ENCODE data around the gene MRPS6. TPM values are rescaled to one million over a fixed set of nuclear protein-coding genes. Genes with fewer than 3 reads are reported as not detected.

MRPS6 gene
- total and polyA plus RNA-seq, 2 experiments from 2014 or later, result 13.7 to 83.9 TPM

- H3F3A ChIP-seq (ENCODE audit: insufficient read depth), result peaks cover 9% of the 10 kb centered on the region; the same call in 1 of the 2 replicates
- H3K4me2 ChIP-seq (ENCODE audit: unreplicated experiment), result no peak overlapping the region
- no peaks in the 10 kb centered on the region for H4K20me1 ChIP-seq (ENCODE audit: insufficient read depth)
- in situ Hi-C loops (cut with MboI), result no loop called here
- WGBS, 2 experiments (ENCODE audit: low coverage in 1 of 2, low lambda C conversion rate in 2 of 2, missing lambda C conversion rate in 2 of 2), result 97% methylated on average over 6 of the region's 6 CpGs
- TF ChIP-seq EZH2 (IDR thresholded peaks at IDR 0.05; ENCODE audit: insufficient read depth, poor library complexity, severe bottlenecking) (no peak), EZH2phosphoT487 (IDR thresholded peaks at IDR 0.05; ENCODE audit: insufficient read depth, low read depth) (no peak)
- peaks cover 61% of the 10 kb centered on the region for H3K79me2 ChIP-seq (ENCODE audit: insufficient read depth)
- H3K9ac ChIP-seq, result no peak overlapping the region
- H3K27ac ChIP-seq, result no peak overlapping the region
- no peaks in the 10 kb centered on the region for H3K9me3 ChIP-seq (ENCODE audit: low read depth)
- no peak for DNase-seq
- H2AFZ ChIP-seq, result no peak overlapping the region
- no peak overlapping the region for H3K4me3 ChIP-seq
- 0 out of 2 replicates have a peak, but pooled peaks cover 4% of the 10 kb centered on the region for H3K9me2 ChIP-seq (ENCODE audit: insufficient read depth)
- peaks cover 7% of the 10 kb centered on the region; the same call in 1 of the 2 replicates for H3K4me1 ChIP-seq (ENCODE audit: insufficient read depth)
- no peaks in the 10 kb centered on the region for H3K36me3 ChIP-seq (ENCODE audit: low read depth)
- H3K27me3 ChIP-seq (replicated peaks; ENCODE audit: insufficient read depth), result no peaks in the 10 kb centered on the region
These were observed 39.1 kb downstream of the MRPS6 start for GRCh38 chr21:34112316-34113033.

GRCh38 chr21:34113842-34114241 is 40.5 kb downstream of the MRPS6 start:
- WGBS, 2 experiments (ENCODE audit: low coverage in 1 of 2, low lambda C conversion rate in 2 of 2, missing lambda C conversion rate in 2 of 2), result 51 to 53% methylated on average over 2 of the region's 2 CpGs
- Histone ChIP-seq H3F3A (ENCODE audit: insufficient read depth) (peaks cover 9% of the 10 kb centered on the region), H3K36me3 (ENCODE audit: low read depth) (no peaks in the 10 kb centered on the region), H3K27me3 (replicated peaks; ENCODE audit: insufficient read depth) (no peaks in the 10 kb centered on the region), H3K4me1 (ENCODE audit: insufficient read depth) (peaks cover 7% of the 10 kb centered on the region; the same call in 1 of the 2 replicates), H2AFZ (no peak overlapping the region), H3K9me2 (ENCODE audit: insufficient read depth) (0 out of 2 replicates have a peak, but pooled peaks cover 4% of the 10 kb centered on the region), H4K20me1 (ENCODE audit: insufficient read depth) (no peaks in the 10 kb centered on the region), H3K79me2 (ENCODE audit: insufficient read depth) (peaks cover 49% of the 10 kb centered on the region), H3K27ac (no peak overlapping the region), H3K4me2 (ENCODE audit: unreplicated experiment) (no peak overlapping the region), H3K9ac (no peak overlapping the region), H3K4me3 (no peak overlapping the region), H3K9me3 (ENCODE audit: low read depth) (no peaks in the 10 kb centered on the region)
- in situ Hi-C loops (cut with MboI), result no loop called here
- TF ChIP-seq EZH2phosphoT487 (IDR thresholded peaks at IDR 0.05; ENCODE audit: insufficient read depth, low read depth) (no peak), EZH2 (IDR thresholded peaks at IDR 0.05; ENCODE audit: insufficient read depth, poor library complexity, severe bottlenecking) (no peak)
- no peak for DNase-seq

- no peak overlapping the region for H3K9ac ChIP-seq
- H3K9me2 ChIP-seq (ENCODE audit: insufficient read depth), result 0 out of 2 replicates have a peak, but pooled peaks cover 4% of the 10 kb centered on the region
- H3K36me3 ChIP-seq (ENCODE audit: low read depth), result no peaks in the 10 kb centered on the region
- no peak overlapping the region for H3K27ac ChIP-seq
- H3K4me1 ChIP-seq (ENCODE audit: insufficient read depth), result peaks cover 7% of the 10 kb centered on the region; the same call in 1 of the 2 replicates
- in situ Hi-C loops (cut with MboI), result no loop called here
- no peak overlapping the region for H3K4me3 ChIP-seq
- TF ChIP-seq EZH2phosphoT487 (IDR thresholded peaks at IDR 0.05; ENCODE audit: insufficient read depth, low read depth) (no peak), EZH2 (IDR thresholded peaks at IDR 0.05; ENCODE audit: insufficient read depth, poor library complexity, severe bottlenecking) (no peak)
- WGBS, 2 experiments (ENCODE audit: low coverage in 1 of 2, low lambda C conversion rate in 2 of 2, missing lambda C conversion rate in 2 of 2), result 13 to 24% methylated on average over 1 of the region's 1 CpG
- peaks cover 45% of the 10 kb centered on the region for H3K79me2 ChIP-seq (ENCODE audit: insufficient read depth)
- H3K27me3 ChIP-seq (replicated peaks; ENCODE audit: insufficient read depth), result no peaks in the 10 kb centered on the region
- H2AFZ ChIP-seq, result no peak overlapping the region
- H3K4me2 ChIP-seq (ENCODE audit: unreplicated experiment), result no peak overlapping the region
- no peaks in the 10 kb centered on the region for H4K20me1 ChIP-seq (ENCODE audit: insufficient read depth)
- H3F3A ChIP-seq (ENCODE audit: insufficient read depth), result peaks cover 9% of the 10 kb centered on the region
- no peaks in the 10 kb centered on the region for H3K9me3 ChIP-seq (ENCODE audit: low read depth)
- DNase-seq, result no peak
These were observed 41.8 kb downstream of the MRPS6 start for GRCh38 chr21:34115160-34115559.

- peaks cover 48% of the 10 kb centered on the region for H3K79me2 ChIP-seq (ENCODE audit: insufficient read depth)
- no peak overlapping the region for H3K9ac ChIP-seq
- H4K20me1 ChIP-seq (ENCODE audit: insufficient read depth), result no peaks in the 10 kb centered on the region
- H3K9me3 ChIP-seq (ENCODE audit: low read depth), result no peaks in the 10 kb centered on the region
- peaks cover 7% of the 10 kb centered on the region for H3F3A ChIP-seq (ENCODE audit: insufficient read depth)
- WGBS, 2 experiments (ENCODE audit: low coverage in 1 of 2, low lambda C conversion rate in 2 of 2, missing lambda C conversion rate in 2 of 2), result 91 to 93% methylated on average over 3 of the region's 3 CpGs
- H3K36me3 ChIP-seq (ENCODE audit: low read depth), result no peaks in the 10 kb centered on the region
- peaks cover 7% of the 10 kb centered on the region; the same call in 1 of the 2 replicates for H3K4me1 ChIP-seq (ENCODE audit: insufficient read depth)
- no peak overlapping the region for H2AFZ ChIP-seq
- no peak overlapping the region for H3K4me2 ChIP-seq (ENCODE audit: unreplicated experiment)
- TF ChIP-seq EZH2 (IDR thresholded peaks at IDR 0.05; ENCODE audit: insufficient read depth, poor library complexity, severe bottlenecking) (no peak), EZH2phosphoT487 (IDR thresholded peaks at IDR 0.05; ENCODE audit: insufficient read depth, low read depth) (no peak)
- H3K4me3 ChIP-seq, result no peak overlapping the region
- DNase-seq, result no peak
- no peak overlapping the region for H3K27ac ChIP-seq
- no peaks in the 10 kb centered on the region for H3K27me3 ChIP-seq (replicated peaks; ENCODE audit: insufficient read depth)
- in situ Hi-C loops (cut with MboI), result no loop called here
- H3K9me2 ChIP-seq (ENCODE audit: insufficient read depth), result no peaks in the 10 kb centered on the region
These were observed 43.2 kb downstream of the MRPS6 start for GRCh38 chr21:34116569-34116968.
